GM12874 (cell line): ENCODE data around the gene PRG3.

Experiments
- CTCF ChIP-seq: IDR thresholded peaks from 2 replicates; pipeline ENCODE4 v1.5.1; 2011; ENCODE audit warnings: low read depth, mild to moderate bottlenecking, control low read depth, low read length, moderate library complexity; ENCODE audit not compliant: insufficient read depth

Gene PRG3

GRCh38 chr11:57407941-57408475 is 27.1 kb upstream of the PRG3 start:
- TF ChIP-seq CTCF, result no peak

- TF ChIP-seq CTCF, result no peak
These were observed 26.3 kb upstream of the PRG3 start for GRCh38 chr11:57407010-57407920.

GRCh38 chr11:57406337-57406904 is 25.5 kb upstream of the PRG3 start:
- no peak for TF ChIP-seq CTCF

- TF ChIP-seq CTCF, result no peak
These were observed 24.4 kb upstream of the PRG3 start for GRCh38 chr11:57405271-57405860.

GRCh38 chr11:57403802-57404147 is 22.8 kb upstream of the PRG3 start:
- TF ChIP-seq CTCF, result no peak

- TF ChIP-seq CTCF, result no peak
These were observed 21.4 kb upstream of the PRG3 start for GRCh38 chr11:57402188-57403002.

- TF ChIP-seq CTCF, result no peak
These were observed 19.1 kb upstream of the PRG3 start for GRCh38 chr11:57399972-57400578.
